Right cardiac atrium (tissue), 5 donors: ENCODE data around the gene DLL4. TPM values are rescaled to one million over a fixed set of nuclear protein-coding genes. Genes with fewer than 3 reads are reported as not detected.
"Not testable (repeated sequence)": the region's sequence is repeated elsewhere in the genome, so short reads cannot be mapped to it uniquely, and the experiment has no call there.

Experiments used
- ATAC-seq, 2 donors: fragments of 200-7000 bp; cut with Tn5 transposase; one replicate each; pipeline versions ENCODE4 v1.8.0 to v1.9.1; 2020; ENCODE audit warnings: moderate library complexity in 2 of 2, mild to moderate bottlenecking in 1 of 2
- DNase-seq, 3 donors: peaks; one replicate each; pipeline ENCODE4 v3.0.0-alpha.2; 2020
- H3K27ac ChIP-seq: one replicate; pipeline ENCODE4 v1.5.1; 2013; ENCODE audit warnings: mild to moderate bottlenecking, low read length, control low read depth, moderate library complexity
- H3K27me3 ChIP-seq: one replicate; pipeline ENCODE4 v1.6.1; 2013; ENCODE audit not compliant: control insufficient read depth, insufficient read depth
- H3K4me1 ChIP-seq: one replicate; pipeline ENCODE4 v1.6.1; 2013; ENCODE audit warnings: low read length; ENCODE audit not compliant: control insufficient read depth, insufficient read depth
- H3K4me3 ChIP-seq: one replicate; pipeline ENCODE4 v1.5.1; 2013; ENCODE audit warnings: low read length, control low read depth
- H3K9me3 ChIP-seq: one replicate; pipeline ENCODE4 v1.6.1; 2013; ENCODE audit warnings: low read length; ENCODE audit not compliant: control insufficient read depth
- WGBS: extraction: QIAGEN DNeasy Blood & Tissue Kit; methylation state at CpG from one replicate; pipeline ENCODE4 v1.1.7; 2013; 5-methylcytosine and 5-hydroxymethylcytosine counted together
- intact Hi-C, 4 donors: fragments of 100-400 bp; cut with DNase I; formaldehyde crosslinking; loops; one replicate each; pipeline versions ENCODE4 v1.11.0 to v1.14.0; 2022 to 2023
- polyA plus RNA-seq: library from polyadenylated mRNA; stranded (reverse); fragments of 200-250 nt; gene quantifications from one replicate; pipeline ENCODE4 v1.2.3, GENCODE V29; 2013
- total RNA-seq, 4 donors: library from RNA; stranded (reverse); fragmentation: NEBNext Ultra II Directional; extraction: Animal tissue kit (Norgen Biotek cat#: 25700); gene quantifications; one replicate each; pipeline ENCODE4 v1.2.1, GENCODE V29; 2021
- donor health status: healthy with polysubstance abuse.
- donor health status: DM: no; HTN: yes; CAD: no.
- donor health status: DM: no; HTN: no; CAD: no.
- donor health status: DM: no; HTN: yes; CAD: no; lungs with severe emphysema.
- donor health status: DM: yes; HTN: yes; CAD: no.

Gene DLL4
- total and polyA plus RNA-seq, 5 donors = 5.9 to 14.4 (median 7.2) TPM

- intact Hi-C loops = loop anchor here in 1 of 4 donors (10.0 kb wide), 1 partner anchor 49 kb away; no protein-coding TSS in a partner anchor
- peaks cover 2% of the 10 kb centered on the region for H3K4me1 ChIP-seq
- DNase-seq (no peak), ATAC-seq (no peak)
- H3K27me3 ChIP-seq = no peaks in the 10 kb centered on the region
- no peaks in the 10 kb centered on the region for H3K9me3 ChIP-seq
- 72% methylated on average over 3 of the region's 3 CpGs for WGBS
- H3K27ac ChIP-seq = peak overlapping the region; percentile 76
- H3K4me3 ChIP-seq = no peak overlapping the region
These were observed 26.9 kb downstream of the DLL4 start for GRCh38 chr15:40955930-40956540.

GRCh38 chr15:40956541-40956982 is 27.4 kb downstream of the DLL4 start:
- no peak overlapping the region for H3K4me3 ChIP-seq
- H3K27me3 ChIP-seq = no peaks in the 10 kb centered on the region
- H3K9me3 ChIP-seq = no peaks in the 10 kb centered on the region
- peaks cover 2% of the 10 kb centered on the region for H3K4me1 ChIP-seq
- intact Hi-C loops = loop anchor here in 1 of 4 donors (10.0 kb wide), 1 partner anchor 48 kb away; no protein-coding TSS in a partner anchor
- H3K27ac ChIP-seq = peak overlapping the region; percentile 81
- DNase-seq (no peak), ATAC-seq (peak in 1 of 2 donors; percentile 6)
- WGBS = 88% methylated on average over 3 of the region's 3 CpGs

GRCh38 chr15:40957041-40957555 is 28.0 kb downstream of the DLL4 start:
- intact Hi-C loops = loop anchor here in 1 of 4 donors (10.0 kb wide), 1 partner anchor 48 kb away; no protein-coding TSS in a partner anchor
- Histone ChIP-seq H3K27me3 (no peaks in the 10 kb centered on the region), H3K4me3 (no peak overlapping the region), H3K27ac (peak overlapping the region; percentile 81), H3K9me3 (no peaks in the 10 kb centered on the region), H3K4me1 (peaks cover 2% of the 10 kb centered on the region)
- ATAC-seq = no peak
- DNase-seq = no peak
- WGBS = 85% methylated on average over 4 of the region's 4 CpGs

GRCh38 chr15:40957581-40958051 is 28.5 kb downstream of the DLL4 start:
- Histone ChIP-seq H3K27me3 (no peaks in the 10 kb centered on the region), H3K4me1 (peaks cover 2% of the 10 kb centered on the region), H3K9me3 (no peaks in the 10 kb centered on the region), H3K4me3 (no peak overlapping the region), H3K27ac (peak overlapping the region; percentile 39)
- ATAC-seq (peak in 1 of 2 donors; percentile 45), DNase-seq (peak in 2 of 3 donors; percentile 69 to 75)
- intact Hi-C loops = loop anchor here in 1 of 4 donors (10.0 kb wide), 1 partner anchor 47 kb away; no protein-coding TSS in a partner anchor
- WGBS = 67% methylated on average over 9 of the region's 9 CpGs

GRCh38 chr15:40958146-40958545 is 29.0 kb downstream of the DLL4 start:
- Histone ChIP-seq H3K27me3 (no peaks in the 10 kb centered on the region), H3K4me3 (no peak overlapping the region), H3K9me3 (no peaks in the 10 kb centered on the region), H3K27ac (no peak overlapping the region), H3K4me1 (peaks cover 2% of the 10 kb centered on the region)
- intact Hi-C loops = loop anchor here in 1 of 4 donors (10.0 kb wide), 1 partner anchor 47 kb away; no protein-coding TSS in a partner anchor
- DNase-seq (no peak), ATAC-seq (no peak)
- 87% methylated on average over 6 of the region's 6 CpGs for WGBS

- DNase-seq (no peak), ATAC-seq (no peak)
- peaks cover 2% of the 10 kb centered on the region for H3K4me1 ChIP-seq
- H3K9me3 ChIP-seq = no peaks in the 10 kb centered on the region
- H3K4me3 ChIP-seq = no peak overlapping the region
- intact Hi-C loops = loop anchor here in 1 of 4 donors (10.0 kb wide), 1 partner anchor 46 kb away; no protein-coding TSS in a partner anchor
- H3K27ac ChIP-seq = no peak overlapping the region
- 90% methylated on average over 8 of the region's 8 CpGs for WGBS
- no peaks in the 10 kb centered on the region for H3K27me3 ChIP-seq
These were observed 29.6 kb downstream of the DLL4 start for GRCh38 chr15:40958723-40959122.

GRCh38 chr15:40959331-40960141 is 30.4 kb downstream of the DLL4 start:
- Histone ChIP-seq H3K4me3 (no peak overlapping the region), H3K27ac (no peak overlapping the region), H3K9me3 (no peaks in the 10 kb centered on the region), H3K27me3 (no peaks in the 10 kb centered on the region), H3K4me1 (peaks cover 2% of the 10 kb centered on the region)
- no peak for ATAC-seq
- DNase-seq = no peak
- intact Hi-C loops = loop anchor here in 1 of 4 donors (10.0 kb wide), 1 partner anchor 45 kb away; no protein-coding TSS in a partner anchor
- WGBS = 79% methylated on average over 22 of the region's 22 CpGs

- ATAC-seq (no peak), DNase-seq (no peak)
- H3K9me3 ChIP-seq = no peaks in the 10 kb centered on the region
- no peak overlapping the region for H3K27ac ChIP-seq
- 90% methylated on average over 16 of the region's 16 CpGs for WGBS
- H3K4me1 ChIP-seq = peaks cover 2% of the 10 kb centered on the region
- intact Hi-C loops = no loop called here
- no peak overlapping the region for H3K4me3 ChIP-seq
- no peaks in the 10 kb centered on the region for H3K27me3 ChIP-seq
These were observed 31.2 kb downstream of the DLL4 start for GRCh38 chr15:40960151-40960885.

GRCh38 chr15:40960925-40961324 is 31.8 kb downstream of the DLL4 start:
- Histone ChIP-seq H3K9me3 (no peaks in the 10 kb centered on the region), H3K27me3 (no peaks in the 10 kb centered on the region), H3K4me3 (no peak overlapping the region), H3K27ac (no peak overlapping the region), H3K4me1 (peaks cover 2% of the 10 kb centered on the region)
- no peak for DNase-seq
- intact Hi-C loops = no loop called here
- peak; percentile 7 to 10 for ATAC-seq
- 82% methylated on average over 11 of the region's 11 CpGs for WGBS

GRCh38 chr15:40961740-40962139 is 32.6 kb downstream of the DLL4 start:
- H3K27ac ChIP-seq, H3K4me1 ChIP-seq, DNase-seq, H3K27me3 ChIP-seq, intact Hi-C loops, H3K9me3 ChIP-seq, H3K4me3 ChIP-seq, ATAC-seq: not testable (repeated sequence)
- WGBS = 95% methylated on average over 25 of the region's 25 CpGs
